Body of pancreas (tissue), 4 donors: Measurements from ENCODE around the gene OSBPL5.

ENCODE experiments used
- CTCF ChIP-seq, 7 experiments: fragments of 450-650 bp in 4 of 7; fragments of 200-600 bp in 3 of 7; sonication (generic) in 3 of 7; IDR thresholded peaks; one replicate each; pipeline ENCODE4 v1.5.1; 2016 to 2019; ENCODE audit warnings: antibody characterized with exemption in 7 of 7
- POLR2A ChIP-seq, 3 donors: fragments of 450-650 bp; IDR thresholded peaks; one replicate each; pipeline ENCODE4 v1.6.1; 2016; ENCODE audit warnings: antibody characterized with exemption in 3 of 3, mild to moderate bottlenecking in 2 of 3

- TF ChIP-seq CTCF (IDR thresholded peaks at IDR 0.05) (no peak), POLR2A (IDR thresholded peaks at IDR 0.05) (no peak)
These were observed 31.3 kb upstream of the OSBPL5 start for GRCh38 chr11:3196161-3197043.
